SK-N-SH treated with all-trans-retinoic acid at 6 μM for 48 hours (cell line): Measurements from ENCODE around the gene WWC1.
"Not testable (repeated sequence)": the region's sequence is repeated elsewhere in the genome, so short reads cannot be mapped to it uniquely, and the experiment has no call there.

Experiments
- ATAC-seq: fragments of 200-7000 bp; cut with Tn5 transposase; 3 replicates; pipeline ENCODE4 v1.9.1; 2020; ENCODE audit warnings: mild to moderate bottlenecking, moderate library complexity
- ARNTL ChIP-seq: fragments of 450-650 bp; formaldehyde crosslinking; IDR thresholded peaks from 2 replicates; pipeline ENCODE4 v1.5.0; 2020; ENCODE audit warnings: low read depth, mild to moderate bottlenecking, moderate library complexity, borderline replicate concordance
- BACH2 ChIP-seq: fragments of 250-450 bp; sonication (Bioruptor Pico); IDR thresholded peaks from 2 replicates; pipeline ENCODE4 v1.9.0; 2021; ENCODE audit warnings: mild to moderate bottlenecking, borderline replicate concordance
- CREB5 ChIP-seq: fragments of 250-450 bp; sonication (Bioruptor Pico); IDR thresholded peaks from 2 replicates; pipeline ENCODE4 v1.5.1; 2020; ENCODE audit warnings: low read depth, mild to moderate bottlenecking, moderate library complexity
- CSDC2 ChIP-seq: fragments of 250-450 bp; sonication (Bioruptor Pico); IDR thresholded peaks from 2 replicates; pipeline ENCODE4 v1.5.0; 2020; ENCODE audit warnings: mild to moderate bottlenecking, moderate library complexity
- CSRNP3 ChIP-seq: fragments of 250-450 bp; sonication (Bioruptor Pico); IDR thresholded peaks from 2 replicates; pipeline ENCODE4 v1.5.1; 2021; ENCODE audit warnings: mild to moderate bottlenecking, moderate library complexity
- ISL1 ChIP-seq: fragments of 250-450 bp; sonication (Bioruptor Pico); IDR thresholded peaks from 2 replicates; pipeline ENCODE4 v2.1.2; 2022; ENCODE audit warnings: mild to moderate bottlenecking, moderate library complexity
- OSR1 ChIP-seq: fragments of 250-450 bp; sonication (Bioruptor Pico); IDR thresholded peaks from 2 replicates; pipeline ENCODE4 v1.8.0; 2022; ENCODE audit warnings: moderate library complexity, mild to moderate bottlenecking, inconsistent platforms
- PATZ1 ChIP-seq: fragments of 250-450 bp; sonication (Bioruptor Pico); IDR thresholded peaks from 2 replicates; pipeline ENCODE4 v1.8.0; 2020; ENCODE audit warnings: mild to moderate bottlenecking, moderate library complexity, borderline replicate concordance
- PPARA ChIP-seq: fragments of 250-450 bp; sonication (Bioruptor Pico); IDR thresholded peaks from 2 replicates; pipeline ENCODE4 v1.5.0; 2020; ENCODE audit warnings: mild to moderate bottlenecking, borderline replicate concordance
- RARB ChIP-seq: fragments of 250-450 bp; sonication (Bioruptor Pico); IDR thresholded peaks from 2 replicates; pipeline ENCODE4 v1.8.0; 2021; ENCODE audit warnings: mild to moderate bottlenecking, moderate library complexity
- SNAI2 ChIP-seq: fragments of 250-450 bp; sonication (Bioruptor Pico); IDR thresholded peaks from 2 replicates; pipeline ENCODE4 v1.5.0; 2020; ENCODE audit warnings: mild to moderate bottlenecking, moderate library complexity
- TCF4 ChIP-seq: fragments of 250-450 bp; sonication (Bioruptor Pico); IDR thresholded peaks from 2 replicates; pipeline ENCODE4 v1.8.0; 2021; ENCODE audit warnings: mild to moderate bottlenecking, moderate library complexity, borderline replicate concordance
- TOX ChIP-seq: fragments of 250-450 bp; sonication (Bioruptor Pico); IDR thresholded peaks from 2 replicates; pipeline ENCODE4 v1.8.0; 2021; ENCODE audit warnings: mild to moderate bottlenecking, moderate library complexity, borderline replicate concordance
- TSHZ2 ChIP-seq: fragments of 250-450 bp; sonication (Bioruptor Pico); IDR thresholded peaks from 2 replicates; pipeline ENCODE4 v1.5.0; 2020; ENCODE audit warnings: mild to moderate bottlenecking, moderate library complexity
- ZC3H10 ChIP-seq: fragments of 250-450 bp; sonication (Bioruptor Pico); IDR thresholded peaks from 2 replicates; pipeline ENCODE4 v1.5.1; 2021; ENCODE audit warnings: mild to moderate bottlenecking, moderate library complexity
- ZFP3 ChIP-seq: fragments of 250-450 bp; sonication (Bioruptor Pico); IDR thresholded peaks from 2 replicates; pipeline ENCODE4 v1.5.0; 2020; ENCODE audit warnings: mild to moderate bottlenecking, moderate library complexity
- ZFP30 ChIP-seq: fragments of 450-650 bp; formaldehyde crosslinking; IDR thresholded peaks from 2 replicates; pipeline ENCODE4 v1.5.0; 2022; ENCODE audit warnings: mild to moderate bottlenecking, moderate library complexity
- ZNF565 ChIP-seq: fragments of 450-650 bp; formaldehyde crosslinking; conservative IDR thresholded peaks from 2 replicates; pipeline ENCODE4 v1.5.0; 2020; ENCODE audit warnings: low read depth, mild to moderate bottlenecking, moderate library complexity
- ZNF70 ChIP-seq: fragments of 450-650 bp; formaldehyde crosslinking; IDR thresholded peaks from 2 replicates; pipeline ENCODE4 v1.5.0; 2020; ENCODE audit warnings: mild to moderate bottlenecking, moderate library complexity
- ZNF8 ChIP-seq: fragments of 450-650 bp; formaldehyde crosslinking; IDR thresholded peaks from 2 replicates; pipeline ENCODE4 v1.5.0; 2020; ENCODE audit warnings: mild to moderate bottlenecking, moderate library complexity

Gene WWC1

GRCh38 chr5:168286386-168286785 is 5.1 kb upstream of the WWC1 start:
- TF ChIP-seq CSDC2 (no peak), ZNF70 (CRISPR knock-in tag) (no peak), ZNF565 (no peak), ZNF8 (CRISPR knock-in tag) (no peak)
- ATAC-seq, result no peak

- ATAC-seq, result not testable (repeated sequence)
Measured at GRCh38 chr5:168286863-168287262, 4.6 kb upstream of the WWC1 start.

GRCh38 chr5:168287362-168287761 is 4.1 kb upstream of the WWC1 start:
- no peak for ATAC-seq
- no peak for TF ChIP-seq ZNF70 (CRISPR knock-in tag)
- no peak for TF ChIP-seq PATZ1 (CRISPR knock-in tag)
- TF ChIP-seq RARB (CRISPR knock-in tag), result no peak
- TF ChIP-seq TSHZ2 (CRISPR knock-in tag), result no peak
- TF ChIP-seq ZNF8 (CRISPR knock-in tag), result no peak
- no peak for TF ChIP-seq ARNTL (CRISPR knock-in tag)
- no peak for TF ChIP-seq PPARA (CRISPR knock-in tag)
- no peak for TF ChIP-seq ZC3H10 (CRISPR knock-in tag)
- no peak for TF ChIP-seq ISL1 (CRISPR knock-in tag)
- no peak for TF ChIP-seq CREB5 (CRISPR knock-in tag)
- no peak for TF ChIP-seq TCF4
- TF ChIP-seq ZFP3 (CRISPR knock-in tag), result no peak
- no peak for TF ChIP-seq TOX (CRISPR knock-in tag)
- TF ChIP-seq SNAI2 (CRISPR knock-in tag), result no peak
- TF ChIP-seq CSDC2, result no peak
- TF ChIP-seq ZFP30 (CRISPR knock-in tag), result no peak

- ATAC-seq, result no peak
- TF ChIP-seq CSDC2 (no peak), PPARA (CRISPR knock-in tag) (no peak)
Measured at GRCh38 chr5:168288349-168289245, 2.8 kb upstream of the WWC1 start.

- no peak for ATAC-seq
- TF ChIP-seq ZFP30 (CRISPR knock-in tag) (no peak), ZNF565 (no peak), ZC3H10 (CRISPR knock-in tag) (no peak), TOX (CRISPR knock-in tag) (no peak), ARNTL (CRISPR knock-in tag) (no peak), PPARA (CRISPR knock-in tag) (no peak), ZNF8 (CRISPR knock-in tag) (no peak), TSHZ2 (CRISPR knock-in tag) (no peak), CSRNP3 (no peak), ZFP3 (CRISPR knock-in tag) (no peak), OSR1 (CRISPR knock-in tag) (no peak), BACH2 (CRISPR knock-in tag) (no peak), TCF4 (no peak), PATZ1 (CRISPR knock-in tag) (no peak)
Measured at GRCh38 chr5:168290902-168291341, 523 bp upstream of the WWC1 start.
